SU-DHL-6 (cell line): ENCODE data around the gene CNGA4.

ENCODE experiments used
- CTCF ChIP-seq: fragments of 200-600 bp; sonication (generic); IDR thresholded peaks from one replicate; pipeline ENCODE4 v1.5.1; 2017; ENCODE audit warnings: antibody characterized with exemption, mild to moderate bottlenecking, low read length, moderate library complexity; ENCODE audit not compliant: insufficient read depth, poor library complexity, severe bottlenecking
- EZH2phosphoT487 ChIP-seq: fragments of 200-600 bp; sonication (generic), shearing (Covaris generic); conservative IDR thresholded peaks from 2 replicates; pipeline ENCODE4 v1.6.1; 2018; ENCODE audit warnings: mild to moderate bottlenecking, antibody characterized with exemption, low read length, moderate library complexity, mixed read lengths

- no peak for TF ChIP-seq CTCF
- TF ChIP-seq EZH2phosphoT487 = no peak
These were observed 14.3 kb downstream of the CNGA4 start for GRCh38 chr11:6253197-6253596.
